NOMO-1 treated with dmso at 0.1 percent for 144 hours (cell line): ENCODE data around the gene PRH1.

ENCODE experiments used
- DNase-seq: peaks from one replicate; lab custom pipeline; 2025; ENCODE audit not compliant: unreplicated experiment; lab: John Stamatoyannopoulos, UW

PRH1 gene

DNA sequence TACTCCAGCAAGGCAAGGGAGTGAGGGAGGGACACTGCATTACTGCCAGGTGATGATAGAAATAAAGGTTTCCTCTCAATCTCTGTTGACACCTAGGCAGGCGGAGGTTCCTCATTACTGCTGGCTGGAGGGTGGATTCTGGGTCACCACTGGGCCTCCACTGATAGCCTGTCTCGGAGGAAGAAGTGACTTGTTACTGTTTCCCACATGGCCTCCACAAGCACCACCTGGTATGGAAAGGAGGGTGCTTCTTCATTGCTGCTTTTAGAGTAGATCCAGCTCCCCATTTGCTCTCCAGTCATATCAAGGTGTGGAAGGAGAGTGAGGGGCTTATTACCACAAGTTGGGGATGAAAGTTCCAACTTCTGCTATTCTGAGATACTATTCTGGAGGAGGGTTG is 41.2 kb downstream of the PRH1 start:
- no peak for DNase-seq

DNA sequence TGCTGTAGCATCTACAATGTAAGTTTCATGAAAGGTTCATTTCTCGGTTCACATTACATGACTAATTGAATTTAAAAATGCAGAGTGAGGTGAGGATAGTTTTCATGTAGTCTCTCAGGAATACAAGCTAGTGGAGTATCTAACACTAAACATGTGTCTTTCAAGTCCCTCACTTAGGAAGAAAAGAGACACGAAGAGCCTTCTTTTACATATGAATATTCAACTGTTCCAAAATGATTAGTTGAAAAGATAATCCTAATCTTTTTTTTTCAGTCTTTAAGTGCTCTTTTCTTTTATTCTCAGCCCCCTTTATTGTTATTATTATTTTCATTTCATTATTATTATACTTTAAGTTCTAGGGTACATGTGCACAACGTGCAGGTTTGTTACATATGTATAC is 45.6 kb downstream of the PRH1 start:
- DNase-seq = no peak
